ENCODE results near the gene CFAP65.
A peak's percentile ranks its signal among the peaks of the same experiment; 100 is the strongest.

CFAP65 gene

DNA sequence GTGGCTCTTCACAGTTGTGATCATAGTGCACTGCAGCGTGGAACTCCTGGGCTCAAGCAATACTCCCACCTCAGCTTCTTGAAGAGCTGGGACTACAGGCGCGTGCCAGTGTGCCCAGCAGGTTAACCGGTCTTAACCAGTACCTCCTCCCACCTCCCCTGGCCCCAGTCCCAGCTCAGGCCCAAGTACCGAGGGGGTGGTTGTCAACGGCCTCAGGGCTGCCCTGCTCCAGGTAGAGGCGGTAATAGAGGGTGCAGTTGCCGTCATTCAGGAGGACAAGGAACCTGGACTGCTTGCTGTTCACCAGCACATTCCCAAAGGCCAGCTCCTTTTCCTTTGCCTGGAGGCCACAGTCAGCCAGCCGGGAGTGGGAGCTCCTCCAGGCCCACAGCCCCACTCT lies 19.7 kb downstream of the CFAP65 start:
- no peak overlapping the region for H3K4me3 ChIP-seq (ENCODE audit: low read depth, low read length)
- DNase-seq (ENCODE audit: low read depth), result no peak
- TF ChIP-seq, protein P1, sequence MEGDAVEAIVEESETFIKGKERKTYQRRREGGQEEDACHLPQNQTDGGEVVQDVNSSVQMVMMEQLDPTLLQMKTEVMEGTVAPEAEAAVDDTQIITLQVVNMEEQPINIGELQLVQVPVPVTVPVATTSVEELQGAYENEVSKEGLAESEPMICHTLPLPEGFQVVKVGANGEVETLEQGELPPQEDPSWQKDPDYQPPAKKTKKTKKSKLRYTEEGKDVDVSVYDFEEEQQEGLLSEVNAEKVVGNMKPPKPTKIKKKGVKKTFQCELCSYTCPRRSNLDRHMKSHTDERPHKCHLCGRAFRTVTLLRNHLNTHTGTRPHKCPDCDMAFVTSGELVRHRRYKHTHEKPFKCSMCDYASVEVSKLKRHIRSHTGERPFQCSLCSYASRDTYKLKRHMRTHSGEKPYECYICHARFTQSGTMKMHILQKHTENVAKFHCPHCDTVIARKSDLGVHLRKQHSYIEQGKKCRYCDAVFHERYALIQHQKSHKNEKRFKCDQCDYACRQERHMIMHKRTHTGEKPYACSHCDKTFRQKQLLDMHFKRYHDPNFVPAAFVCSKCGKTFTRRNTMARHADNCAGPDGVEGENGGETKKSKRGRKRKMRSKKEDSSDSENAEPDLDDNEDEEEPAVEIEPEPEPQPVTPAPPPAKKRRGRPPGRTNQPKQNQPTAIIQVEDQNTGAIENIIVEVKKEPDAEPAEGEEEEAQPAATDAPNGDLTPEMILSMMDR (conservative IDR thresholded peaks at IDR 0.05; ENCODE audit: low read depth, low read length), result no peak

DNA sequence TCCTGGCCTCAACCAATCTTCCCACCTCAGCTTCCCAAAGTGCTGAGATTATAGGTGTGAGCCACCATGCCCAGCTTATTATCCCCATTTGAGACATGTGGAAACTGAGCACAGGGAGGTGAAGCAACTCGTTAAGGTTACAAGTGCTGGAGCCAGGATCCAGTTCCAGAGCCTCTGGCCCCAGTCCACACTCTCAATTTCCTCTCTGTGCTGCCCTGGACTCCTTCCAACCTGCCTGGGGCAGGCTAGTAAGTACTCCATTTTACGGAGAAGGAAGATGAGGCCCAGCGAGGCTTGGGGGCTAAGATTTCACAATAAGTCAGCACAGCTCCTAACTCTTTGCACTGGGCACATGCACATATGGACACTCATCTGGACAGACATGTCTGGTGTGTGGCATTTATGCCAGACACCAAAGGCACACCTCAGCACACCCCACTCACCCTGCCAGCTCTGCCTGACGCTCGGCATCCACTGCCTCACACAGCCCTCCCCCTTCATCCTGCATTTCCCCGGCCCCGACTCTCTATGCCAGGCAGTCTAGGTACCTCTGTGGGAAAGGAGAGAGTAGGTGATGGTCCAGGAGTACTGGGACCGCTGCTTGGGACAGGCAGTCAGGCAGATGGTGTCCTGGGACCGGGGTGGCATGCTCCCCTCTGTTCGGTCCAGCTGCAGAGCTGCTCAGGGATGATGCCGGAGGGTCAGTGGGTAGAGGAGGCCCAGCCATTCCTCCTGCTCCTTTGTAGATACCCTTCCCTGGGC lies 20.5 kb downstream of the CFAP65 start:
- no peak overlapping the region for H3K4me3 ChIP-seq (ENCODE audit: low read depth, low read length)
- peak; percentile 9 for DNase-seq (ENCODE audit: low read depth)
- TF ChIP-seq, protein P1 (conservative IDR thresholded peaks at IDR 0.05; ENCODE audit: low read depth, low read length), result no peak

DNA sequence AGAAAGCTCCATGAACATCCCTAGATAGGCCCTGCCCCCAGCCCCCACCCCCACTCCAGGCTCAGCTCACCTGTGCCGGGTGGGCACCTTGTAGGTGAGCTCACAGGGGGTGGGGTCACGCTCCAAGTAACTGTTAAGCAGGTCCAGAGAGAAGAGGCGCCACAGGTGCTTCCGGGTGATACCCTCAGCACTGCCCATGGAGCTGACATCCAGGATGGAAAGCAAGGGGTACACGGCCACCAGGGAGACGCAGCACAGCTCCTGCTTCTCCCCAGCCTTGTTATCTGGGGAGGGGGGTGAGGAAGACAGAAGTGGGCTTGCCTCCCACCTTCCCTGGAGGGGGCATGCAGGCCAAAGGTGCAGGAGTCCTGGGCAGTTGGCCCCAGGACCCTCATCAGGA lies 21.9 kb downstream of the CFAP65 start:
- TF ChIP-seq, protein P1 (conservative IDR thresholded peaks at IDR 0.05; ENCODE audit: low read depth, low read length), result no peak
- no peak overlapping the region for H3K4me3 ChIP-seq (ENCODE audit: low read depth, low read length)
- DNase-seq (ENCODE audit: low read depth), result no peak

DNA sequence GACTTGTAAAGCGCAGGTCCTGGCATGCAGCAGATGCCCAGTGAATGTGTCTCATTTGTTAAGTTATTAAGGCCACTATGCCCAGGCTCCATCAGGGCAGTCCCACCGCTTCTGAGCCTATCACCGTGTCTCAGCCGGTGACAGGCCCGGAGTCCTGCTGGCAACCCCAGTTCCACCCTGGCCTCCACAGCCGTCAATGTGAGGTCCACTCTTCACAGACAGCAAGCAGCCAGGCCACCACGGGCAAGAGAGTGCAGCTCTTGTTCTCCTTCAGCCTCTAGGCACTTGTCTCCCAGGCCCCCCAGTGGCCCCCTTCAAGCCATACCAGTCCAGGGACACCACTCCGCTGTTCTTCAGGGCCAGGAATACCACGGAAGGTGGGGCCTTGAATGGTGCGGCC lies 22.6 kb downstream of the CFAP65 start:
- TF ChIP-seq, protein P1 (conservative IDR thresholded peaks at IDR 0.05; ENCODE audit: low read depth, low read length), result no peak

DNA sequence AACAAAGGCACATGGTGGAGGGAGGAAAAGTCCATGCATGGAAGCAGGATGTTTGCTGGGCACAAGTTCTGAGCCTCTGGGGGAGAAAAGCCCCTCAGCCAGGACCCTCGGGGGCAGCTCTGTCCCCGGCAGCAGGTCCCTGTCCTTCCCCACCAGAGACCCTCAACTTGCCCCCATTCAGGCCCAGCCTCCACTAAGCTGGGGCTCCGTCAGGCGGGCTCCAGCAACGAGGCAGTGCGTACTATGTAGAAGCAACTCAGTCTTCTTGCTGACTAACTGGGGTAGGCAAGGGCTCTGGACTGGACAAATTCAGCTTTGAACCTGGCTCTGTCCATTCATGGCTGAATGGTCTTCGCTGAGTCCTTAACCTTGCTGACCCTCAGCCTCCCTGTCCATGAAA lies 23.0 kb downstream of the CFAP65 start:
- H3K4me3 ChIP-seq (ENCODE audit: low read depth, low read length), result no peak overlapping the region
- DNase-seq (ENCODE audit: low read depth), result no peak
- TF ChIP-seq, protein P1 (conservative IDR thresholded peaks at IDR 0.05; ENCODE audit: low read depth, low read length), result no peak

More for the DNA sequence above, 22.6 kb downstream of the CFAP65 start:
- H3K4me3 ChIP-seq (ENCODE audit: low read depth, low read length), result no peak overlapping the region
- no peak for DNase-seq (ENCODE audit: low read depth)

DNA sequence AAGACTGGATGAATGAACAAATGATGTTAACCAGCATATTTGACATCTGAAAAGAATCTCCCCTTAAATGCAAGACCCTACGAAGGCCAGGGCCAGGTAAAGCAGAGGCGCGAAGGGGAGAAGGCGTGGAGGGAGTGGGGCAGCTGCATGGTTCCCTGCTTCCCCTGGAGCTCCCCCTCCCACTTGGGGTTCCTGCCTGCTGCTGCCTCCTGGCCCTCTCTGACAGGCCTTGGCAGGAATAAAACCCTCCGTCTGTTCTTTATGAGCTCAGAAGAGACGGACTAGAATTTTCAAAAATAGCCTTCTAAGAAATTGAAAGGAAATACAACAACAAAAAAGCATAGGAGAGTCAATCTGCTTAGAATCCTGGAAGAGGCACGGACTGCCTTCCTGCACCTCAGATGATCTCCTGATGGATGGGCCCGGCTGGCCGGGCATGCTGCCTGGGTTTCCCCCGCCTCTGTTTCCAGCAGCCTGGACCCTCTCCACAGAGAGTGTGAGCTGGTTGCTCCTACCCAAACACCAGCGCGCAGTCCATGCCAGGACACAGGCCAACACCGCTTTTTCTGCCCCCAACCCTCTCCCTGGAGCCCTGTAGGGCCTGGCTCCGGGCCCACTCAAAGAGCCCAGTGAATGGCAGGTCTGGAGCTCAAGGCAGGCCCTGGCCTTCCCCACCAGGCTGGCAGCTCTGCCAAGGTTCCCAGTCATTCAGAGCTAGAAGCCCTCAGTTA lies 23.9 kb downstream of the CFAP65 start:
- TF ChIP-seq, protein P1 (conservative IDR thresholded peaks at IDR 0.05; ENCODE audit: low read depth, low read length), result no peak
- no peak for DNase-seq (ENCODE audit: low read depth)

More for the DNA sequence above, 23.9 kb downstream of the CFAP65 start:
- H3K4me3 ChIP-seq (ENCODE audit: low read depth, low read length), result no peak overlapping the region
